ENCODE results near the gene BRPF1.

BRPF1 gene

DNA sequence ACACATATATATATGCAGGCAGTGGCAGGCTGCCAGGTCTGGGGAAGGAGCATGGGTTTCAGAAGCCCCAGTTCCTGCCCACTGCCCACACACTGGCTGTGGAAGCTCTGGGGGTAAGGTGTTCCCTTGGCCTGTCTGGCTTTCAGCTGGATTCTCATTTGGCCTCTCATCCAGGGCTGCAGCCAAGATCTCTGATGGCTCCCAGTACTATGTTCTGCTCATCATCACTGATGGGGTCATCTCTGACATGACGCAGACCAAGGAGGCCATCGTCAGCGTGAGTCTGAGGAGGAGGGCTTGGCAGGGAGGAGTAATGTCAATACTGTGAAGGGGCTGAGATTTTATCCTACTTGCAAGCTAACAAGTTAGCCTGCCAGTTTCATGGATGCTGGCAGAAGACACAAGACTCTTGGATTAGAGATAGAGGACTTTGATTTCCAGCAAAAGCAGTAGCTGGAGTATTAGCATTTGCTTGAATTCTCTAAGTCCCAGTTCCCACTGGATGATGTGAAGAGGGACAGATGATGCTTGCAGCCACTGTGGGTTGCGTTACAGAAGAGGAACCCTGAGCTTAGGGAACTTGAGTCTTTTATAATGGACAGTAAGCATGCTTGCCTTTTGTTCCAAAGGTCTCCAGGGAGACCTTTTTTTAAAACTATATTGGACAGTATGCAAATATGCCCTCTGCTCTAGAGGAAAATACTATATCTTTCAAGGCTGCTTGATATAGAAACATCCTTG, 5.6 kb upstream of the BRPF1 start:
- H3K4me3 ChIP-seq (ENCODE audit: low read depth, low read length) = no peak overlapping the region
- TF ChIP-seq, protein P1, sequence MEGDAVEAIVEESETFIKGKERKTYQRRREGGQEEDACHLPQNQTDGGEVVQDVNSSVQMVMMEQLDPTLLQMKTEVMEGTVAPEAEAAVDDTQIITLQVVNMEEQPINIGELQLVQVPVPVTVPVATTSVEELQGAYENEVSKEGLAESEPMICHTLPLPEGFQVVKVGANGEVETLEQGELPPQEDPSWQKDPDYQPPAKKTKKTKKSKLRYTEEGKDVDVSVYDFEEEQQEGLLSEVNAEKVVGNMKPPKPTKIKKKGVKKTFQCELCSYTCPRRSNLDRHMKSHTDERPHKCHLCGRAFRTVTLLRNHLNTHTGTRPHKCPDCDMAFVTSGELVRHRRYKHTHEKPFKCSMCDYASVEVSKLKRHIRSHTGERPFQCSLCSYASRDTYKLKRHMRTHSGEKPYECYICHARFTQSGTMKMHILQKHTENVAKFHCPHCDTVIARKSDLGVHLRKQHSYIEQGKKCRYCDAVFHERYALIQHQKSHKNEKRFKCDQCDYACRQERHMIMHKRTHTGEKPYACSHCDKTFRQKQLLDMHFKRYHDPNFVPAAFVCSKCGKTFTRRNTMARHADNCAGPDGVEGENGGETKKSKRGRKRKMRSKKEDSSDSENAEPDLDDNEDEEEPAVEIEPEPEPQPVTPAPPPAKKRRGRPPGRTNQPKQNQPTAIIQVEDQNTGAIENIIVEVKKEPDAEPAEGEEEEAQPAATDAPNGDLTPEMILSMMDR (IDR thresholded peaks at IDR 0.05; ENCODE audit: low read depth, low read length) = no peak

DNA sequence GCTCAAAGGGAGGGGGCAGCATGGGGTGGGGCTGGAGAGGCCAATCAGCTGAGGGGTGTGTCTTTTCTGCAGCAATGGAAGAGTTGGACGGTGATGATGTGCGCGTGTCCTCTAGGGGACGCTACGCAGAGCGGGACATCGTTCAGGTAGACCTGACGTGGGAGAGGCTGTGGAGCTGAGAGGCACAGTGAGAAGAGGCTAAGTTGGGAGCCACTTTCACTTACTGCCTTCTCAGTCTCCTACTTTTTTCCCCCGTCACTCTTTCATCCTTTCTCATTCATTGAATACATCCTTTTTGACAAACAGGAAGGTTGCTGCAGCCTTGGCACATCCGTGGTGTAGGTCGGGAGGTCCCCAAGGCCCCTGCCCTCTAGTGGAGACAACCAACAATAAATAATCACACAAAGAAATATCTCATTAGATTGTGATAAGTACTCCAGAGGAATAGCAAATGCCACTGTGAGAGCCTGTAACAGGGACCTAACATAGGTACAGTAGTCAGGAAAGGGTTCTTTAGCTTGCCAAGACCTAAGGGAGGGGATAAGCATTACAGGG, 4.4 kb upstream of the BRPF1 start:
- H3K4me3 ChIP-seq (ENCODE audit: low read depth, low read length) = no peak overlapping the region
- TF ChIP-seq, protein P1 (IDR thresholded peaks at IDR 0.05; ENCODE audit: low read depth, low read length) = no peak; the same call in 1 of the 2 replicates

- no peak overlapping the region for H3K4me3 ChIP-seq (ENCODE audit: low read depth, low read length)
- TF ChIP-seq, protein P1 (IDR thresholded peaks at IDR 0.05; ENCODE audit: low read depth, low read length) = no peak
Measured at GRCh38 chr3:9727743-9728142, 3.8 kb upstream of the BRPF1 start.

DNA sequence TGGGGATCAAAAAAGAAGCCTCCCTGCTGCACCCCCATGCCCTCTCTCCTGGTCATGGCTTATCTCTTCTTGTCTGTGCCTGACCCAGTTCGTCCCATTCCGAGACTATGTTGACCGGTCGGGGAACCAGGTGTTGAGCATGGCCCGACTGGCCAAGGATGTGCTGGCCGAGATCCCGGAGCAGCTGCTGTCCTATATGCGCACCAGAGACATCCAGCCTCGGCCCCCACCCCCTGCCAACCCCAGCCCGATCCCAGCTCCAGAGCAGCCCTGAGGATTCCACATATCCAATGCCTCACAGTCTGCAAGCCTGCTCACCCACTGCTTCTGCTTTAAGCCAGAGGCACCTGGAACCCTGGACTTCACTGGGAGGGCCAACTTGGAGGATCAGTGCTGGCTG, 2.1 kb upstream of the BRPF1 start:
- TF ChIP-seq, protein P1 (IDR thresholded peaks at IDR 0.05; ENCODE audit: low read depth, low read length) = no peak
- no peak overlapping the region for H3K4me3 ChIP-seq (ENCODE audit: low read depth, low read length)

DNA sequence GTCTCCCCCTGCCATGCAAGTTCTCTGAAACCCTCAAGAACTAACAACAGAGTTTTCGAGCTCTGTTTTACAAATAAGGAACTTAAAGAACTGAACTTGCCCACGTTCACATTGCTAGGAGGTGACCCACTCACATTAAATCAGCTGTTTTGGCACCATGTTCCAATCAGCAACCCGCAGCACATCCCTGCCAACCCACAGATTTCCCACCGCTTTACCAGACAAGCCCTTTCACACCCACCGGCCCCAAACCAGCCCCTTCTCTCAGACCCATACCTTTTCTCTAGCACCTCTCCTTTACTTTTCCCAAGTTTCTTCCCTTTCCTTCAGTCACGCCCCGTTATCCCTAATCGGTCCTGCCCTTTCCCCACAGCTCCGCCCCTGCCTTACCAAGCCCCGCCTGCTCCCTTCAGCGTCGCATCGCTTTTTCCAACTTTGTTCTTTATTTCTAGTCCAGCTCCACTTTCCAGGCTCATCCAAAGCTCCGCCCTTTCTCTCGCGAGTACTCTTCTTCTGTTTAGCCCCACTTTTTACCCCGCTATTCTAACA, 804 bp upstream of the BRPF1 start:
- peak overlapping the region; percentile 59 for H3K4me3 ChIP-seq (ENCODE audit: low read depth, low read length)
- TF ChIP-seq, protein P1 (IDR thresholded peaks at IDR 0.05; ENCODE audit: low read depth, low read length) = no peak

GRCh38 chr3:9732080-9732739, 675 bp downstream of the BRPF1 start:
- H3K4me3 ChIP-seq (ENCODE audit: low read depth, low read length) = peak overlapping the region; percentile 93
- TF ChIP-seq, protein P1 (IDR thresholded peaks at IDR 0.05; ENCODE audit: low read depth, low read length) = no peak

- TF ChIP-seq, protein P1 (IDR thresholded peaks at IDR 0.05; ENCODE audit: low read depth, low read length) = no peak
- peak overlapping the region; percentile 93 for H3K4me3 ChIP-seq (ENCODE audit: low read depth, low read length)
Measured at GRCh38 chr3:9732740-9733115, 1.2 kb downstream of the BRPF1 start.
